ENCODE data around the gene MST1R. TPM values are rescaled to one million over a fixed set of nuclear protein-coding genes. Genes with fewer than 3 reads are reported as not detected.
"Not testable (repeated sequence)": the region's sequence is repeated elsewhere in the genome, so short reads cannot be mapped to it uniquely, and the experiment has no call there.

The MST1R gene
- polyA plus RNA-seq, 3 donors: 2.5 to 7.7 (median 6.7) TPM

DNA sequence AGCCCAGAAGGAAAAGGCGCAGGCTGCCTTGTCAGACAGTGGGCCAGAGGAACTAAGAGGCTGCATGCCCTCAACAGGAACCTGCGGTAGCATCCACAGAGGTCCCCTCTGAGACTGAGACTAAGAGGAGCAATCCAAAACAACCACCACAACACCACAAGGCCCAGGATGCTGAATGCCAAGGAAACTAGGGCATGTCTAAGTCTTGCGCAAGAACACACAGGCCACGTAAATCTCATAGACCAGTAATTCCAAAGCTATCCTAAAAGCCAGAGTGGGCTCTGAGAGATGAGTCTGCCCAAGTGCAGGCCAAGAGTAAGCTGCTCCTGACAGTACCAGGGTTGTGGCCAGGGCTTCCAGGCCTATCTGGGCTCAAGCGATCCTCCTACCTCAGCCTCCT lies 13.0 kb upstream of the MST1R start:
- 83 to 93% (median 85%) methylated on average over 5 of the region's 5 CpGs for WGBS, 3 donors

DNA sequence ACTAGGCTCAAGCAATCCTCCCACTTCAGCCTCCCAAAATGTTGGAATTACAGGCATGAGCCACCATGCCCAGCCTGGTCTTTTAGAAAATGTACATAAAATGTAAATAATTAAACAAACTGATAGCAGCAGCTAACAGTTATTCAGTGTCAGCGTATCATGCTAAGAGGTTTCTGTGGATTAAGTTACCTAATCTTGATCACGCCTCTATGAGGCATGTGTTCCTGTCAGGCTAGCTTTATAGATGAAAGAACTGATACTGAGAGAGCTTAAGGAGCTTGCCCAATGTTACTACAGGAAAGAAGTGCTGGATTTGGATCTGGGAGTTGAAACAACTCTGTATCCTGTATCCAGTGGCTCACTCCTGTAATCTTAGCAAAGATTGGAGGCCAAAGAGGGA lies 11.2 kb upstream of the MST1R start:
- 72 to 80% (median 74%) methylated on average over 2 of the region's 2 CpGs for WGBS, 3 donors
- H3K27ac ChIP-seq (ENCODE audit: low read depth, low read length): no peak overlapping the region

More for the DNA sequence above, 13.0 kb upstream of the MST1R start:
- H3K27ac ChIP-seq (ENCODE audit: low read depth, low read length): no peak overlapping the region

DNA sequence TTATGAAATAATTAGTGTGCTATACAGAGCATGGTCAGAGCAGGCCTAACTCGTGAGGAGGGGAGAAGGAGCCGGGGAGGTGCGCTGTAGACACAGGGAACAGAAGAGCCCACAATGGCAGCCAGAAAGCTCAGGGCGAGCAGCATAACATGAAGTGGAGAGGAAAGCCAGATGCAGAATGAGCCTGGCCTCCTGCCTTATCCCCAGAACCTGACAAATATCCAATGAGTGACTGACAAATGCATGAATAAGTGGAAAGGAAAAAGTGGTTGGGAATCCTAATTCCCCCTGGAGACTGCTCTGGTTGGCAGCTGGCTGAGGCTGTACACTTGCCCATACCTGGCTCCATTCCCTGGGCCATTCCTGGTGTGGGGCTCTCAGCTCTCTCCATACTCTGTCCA lies 9.2 kb upstream of the MST1R start:
- no peak overlapping the region for H3K27ac ChIP-seq (ENCODE audit: low read depth, low read length)
- WGBS, 3 donors: 91 to 96% (median 93%) methylated on average over 4 of the region's 4 CpGs

DNA sequence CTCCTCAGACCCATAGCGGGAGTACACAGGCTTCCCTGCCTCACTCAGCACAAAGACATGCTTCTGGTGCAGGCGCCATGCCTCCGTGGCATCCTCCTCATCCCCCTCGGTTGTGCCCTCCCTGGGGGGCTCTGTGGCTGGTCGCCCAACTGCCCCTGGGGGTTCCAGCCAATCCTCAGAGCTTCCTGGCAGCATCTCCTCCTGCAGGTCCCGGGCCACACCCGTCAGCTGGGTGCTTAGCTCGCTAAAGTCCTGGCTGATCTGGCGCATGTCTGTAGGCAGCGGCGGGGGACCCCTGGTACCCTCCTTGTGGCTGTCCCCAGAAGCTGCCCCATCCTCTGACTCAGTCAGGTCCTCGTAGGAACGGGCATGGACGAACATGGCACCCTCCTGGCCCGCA lies 7.9 kb upstream of the MST1R start:
- 88 to 94% (median 92%) methylated on average over 15 of the region's 15 CpGs for WGBS, 3 donors
- H3K27ac ChIP-seq (ENCODE audit: low read depth, low read length): no peak overlapping the region

DNA sequence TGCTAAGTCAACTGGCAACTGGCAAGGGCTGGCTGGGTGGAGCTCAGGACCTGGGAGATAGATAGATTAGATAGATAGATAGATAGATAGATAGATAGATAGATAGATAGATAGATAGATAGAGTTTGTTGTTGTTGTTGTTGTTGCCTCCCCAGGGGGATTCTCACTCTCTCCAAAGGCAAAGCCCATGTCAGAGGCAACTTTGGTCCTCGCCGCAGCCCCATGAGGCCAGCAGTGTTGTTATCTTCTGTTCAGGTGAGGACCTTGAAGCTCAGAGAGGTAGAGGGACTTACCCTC lies 7.4 kb upstream of the MST1R start:
- WGBS, 3 donors: 97 to 99% (median 98%) methylated on average over 2 of the region's 2 CpGs
- H3K27ac ChIP-seq (ENCODE audit: low read depth, low read length): no peak overlapping the region

DNA sequence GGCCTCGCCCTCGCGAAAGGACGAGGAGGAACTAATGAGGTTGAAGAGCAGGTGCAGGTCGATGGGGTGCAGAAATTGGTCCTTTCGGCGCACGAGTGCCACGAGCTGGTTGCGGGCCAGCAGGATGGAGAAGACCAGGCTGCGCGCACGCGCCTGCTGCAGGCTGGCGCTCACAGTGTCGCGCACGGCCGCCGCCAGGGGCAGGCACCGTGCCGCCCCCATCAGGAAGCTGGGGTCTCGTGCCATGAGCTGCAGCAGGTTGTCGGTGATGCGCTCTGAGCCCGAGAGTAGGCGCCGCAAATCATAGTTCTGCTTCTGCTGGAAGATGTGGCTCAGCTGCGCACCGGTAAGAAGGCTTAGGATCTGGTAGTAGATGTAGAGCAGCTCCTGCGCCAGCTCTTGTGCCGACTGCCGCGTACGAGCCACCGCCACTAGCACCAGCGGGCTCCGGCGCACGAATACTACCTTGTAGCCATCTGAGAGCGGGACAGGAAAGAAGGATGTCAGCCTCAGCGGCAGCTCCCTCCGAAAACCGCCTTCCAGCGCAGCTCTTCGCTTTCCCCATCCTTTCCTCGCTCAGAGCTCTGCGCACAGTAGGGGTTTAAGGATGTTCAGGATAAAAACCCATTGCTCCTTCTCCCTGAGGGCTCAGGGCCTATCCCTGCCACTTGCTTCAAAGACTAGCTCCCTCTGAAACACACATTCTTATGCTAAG lies 6.9 kb upstream of the MST1R start:
- no peak overlapping the region for H3K27ac ChIP-seq (ENCODE audit: low read depth, low read length)
- WGBS, 3 donors: 84 to 87% (median 87%) methylated on average over 48 of the region's 48 CpGs

DNA sequence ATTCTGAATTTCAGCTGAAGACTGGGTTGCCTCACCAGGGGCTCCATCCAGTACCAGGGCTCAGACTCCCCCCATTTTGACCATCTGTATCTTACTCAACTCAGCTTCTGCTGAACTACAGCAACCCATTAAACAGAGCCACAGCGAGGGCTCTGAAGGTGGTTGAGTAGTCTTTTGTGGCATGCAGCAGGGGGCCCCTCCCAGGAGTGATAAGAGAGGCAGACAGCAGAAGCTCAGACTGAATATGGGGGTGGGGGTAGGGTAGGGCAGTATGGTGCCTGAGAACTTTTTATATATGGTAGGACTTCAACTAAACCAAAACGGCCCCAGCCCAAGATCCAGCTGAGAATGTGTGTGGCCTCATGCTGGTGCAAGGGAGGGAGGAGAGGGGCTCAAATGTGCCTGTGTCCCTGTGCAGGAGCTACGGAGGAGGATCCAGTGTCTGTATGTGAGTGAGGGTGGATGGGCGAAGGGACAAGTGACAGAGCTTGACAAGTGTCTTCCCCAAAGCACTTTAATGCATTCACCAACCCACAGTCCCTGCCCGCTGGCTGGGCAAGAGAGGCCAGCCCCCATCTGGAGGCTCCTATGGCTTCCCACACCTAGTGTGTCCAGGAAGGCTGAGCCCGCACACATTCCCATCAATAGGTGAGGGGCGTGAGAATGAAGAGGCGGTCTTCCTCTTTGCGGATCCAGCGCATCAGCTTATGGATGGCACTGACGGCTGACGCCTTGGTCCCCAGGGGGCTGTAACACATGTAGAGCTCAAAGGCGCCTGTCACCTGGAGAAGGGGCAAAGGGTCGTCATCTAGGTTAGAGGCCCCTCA lies 4.9 kb upstream of the MST1R start:
- H3K27ac ChIP-seq (ENCODE audit: low read depth, low read length): no peak overlapping the region
- 87 to 94% (median 91%) methylated on average over 14 of the region's 14 CpGs for WGBS, 3 donors

DNA sequence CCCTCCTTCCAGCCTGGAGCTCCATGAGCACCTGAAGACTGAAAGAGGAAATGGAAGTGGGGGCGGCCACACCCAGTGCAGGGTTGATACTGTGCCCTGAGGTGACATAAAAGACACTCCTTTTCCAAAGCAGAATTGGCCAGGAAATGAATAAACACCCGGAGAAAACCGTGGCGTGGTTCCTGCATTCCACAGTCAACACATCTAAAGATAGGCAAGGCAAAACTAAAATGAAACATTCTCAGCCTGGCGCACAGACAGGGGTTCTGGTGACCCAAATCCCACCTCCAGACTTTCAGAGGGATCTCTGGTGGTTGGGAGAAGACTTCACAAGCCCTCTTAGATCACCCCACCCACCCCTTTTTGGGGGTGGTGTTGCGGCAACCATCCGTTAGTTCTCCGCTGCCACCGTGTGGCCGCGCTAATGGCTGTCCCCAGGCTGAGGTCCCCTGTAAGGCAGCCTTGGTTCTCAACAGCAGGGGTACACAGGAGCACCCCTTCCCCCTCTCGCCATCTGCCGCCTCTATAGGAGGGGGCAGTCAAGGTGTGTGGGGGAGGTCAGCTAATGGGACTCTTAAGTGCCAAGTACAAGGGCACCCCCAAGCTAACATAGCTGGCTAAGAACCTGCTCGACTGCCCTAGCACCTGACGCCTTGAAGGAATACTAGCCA lies 2.5 kb upstream of the MST1R start:
- 11 to 17% (median 16%) methylated on average over 15 of the region's 15 CpGs for WGBS, 3 donors
- peak overlapping the region; percentile 32 for H3K27ac ChIP-seq (ENCODE audit: low read depth, low read length)

DNA sequence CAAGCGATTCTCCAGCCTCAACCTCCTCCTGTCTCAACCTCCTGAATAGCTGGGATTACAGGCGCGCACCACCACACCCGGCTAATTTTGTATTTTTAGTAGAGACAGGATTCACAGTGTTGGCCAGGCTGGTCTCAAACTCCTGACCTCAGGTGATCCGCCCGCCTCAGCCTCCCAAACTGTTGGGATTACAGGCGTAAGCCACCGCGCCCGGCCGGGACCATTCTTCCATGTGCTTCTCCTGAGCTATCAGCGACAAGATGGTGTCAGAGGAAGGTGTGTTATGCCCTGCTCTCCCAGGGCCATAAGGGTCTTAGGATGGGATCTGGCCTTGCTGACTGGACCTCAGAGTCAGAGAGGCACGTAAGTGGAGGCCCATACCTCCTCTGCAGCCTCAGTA lies 775 bp upstream of the MST1R start:
- not testable (repeated sequence) for H3K27ac ChIP-seq (ENCODE audit: low read depth, low read length)
- WGBS, 3 donors: 91 to 98% (median 98%) methylated on average over 13 of the region's 13 CpGs

DNA sequence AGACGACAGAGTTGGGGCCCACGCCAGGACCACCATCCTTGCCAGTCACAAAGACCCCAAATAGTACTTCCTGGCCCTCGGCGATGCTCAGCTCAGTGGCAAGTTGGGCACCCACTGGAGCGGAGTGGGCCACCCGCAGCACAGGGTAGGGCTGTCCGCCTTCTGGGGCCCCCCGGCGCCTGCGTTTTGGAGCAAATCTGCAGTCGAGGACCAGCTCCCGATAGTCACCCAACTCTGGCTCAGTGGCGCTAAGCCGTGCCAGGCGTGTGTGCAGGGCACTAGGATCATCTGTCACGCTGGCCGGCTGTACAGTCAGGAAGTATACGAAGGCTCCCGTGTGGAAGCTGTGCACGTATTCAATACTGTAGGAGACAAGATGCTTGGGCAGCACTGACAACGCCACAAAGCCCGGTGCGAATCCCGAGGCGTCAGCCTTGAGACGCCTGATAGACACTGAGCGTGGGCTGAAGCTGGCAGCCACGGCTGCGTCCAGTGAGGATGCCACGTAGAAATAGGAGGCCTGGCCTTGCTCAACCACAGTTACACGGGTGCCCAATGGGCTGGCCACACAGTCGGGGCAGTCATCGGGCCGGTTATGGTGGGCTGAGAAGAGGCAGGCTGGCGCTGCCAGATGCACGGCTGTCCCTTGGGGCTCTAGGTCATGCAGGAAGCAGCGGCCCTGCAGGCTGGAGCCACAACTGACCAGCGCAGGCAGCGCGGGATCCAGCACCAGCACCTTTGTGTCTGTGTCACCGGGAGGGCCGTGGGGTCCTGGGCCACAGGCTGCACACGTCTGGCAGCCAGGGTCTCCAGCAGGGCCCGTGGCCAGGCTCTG lies 945 bp downstream of the MST1R start:
- H3K27ac ChIP-seq (ENCODE audit: low read depth, low read length): no peak overlapping the region
- 80 to 92% (median 92%) methylated on average over 44 of the region's 44 CpGs for WGBS, 3 donors

DNA sequence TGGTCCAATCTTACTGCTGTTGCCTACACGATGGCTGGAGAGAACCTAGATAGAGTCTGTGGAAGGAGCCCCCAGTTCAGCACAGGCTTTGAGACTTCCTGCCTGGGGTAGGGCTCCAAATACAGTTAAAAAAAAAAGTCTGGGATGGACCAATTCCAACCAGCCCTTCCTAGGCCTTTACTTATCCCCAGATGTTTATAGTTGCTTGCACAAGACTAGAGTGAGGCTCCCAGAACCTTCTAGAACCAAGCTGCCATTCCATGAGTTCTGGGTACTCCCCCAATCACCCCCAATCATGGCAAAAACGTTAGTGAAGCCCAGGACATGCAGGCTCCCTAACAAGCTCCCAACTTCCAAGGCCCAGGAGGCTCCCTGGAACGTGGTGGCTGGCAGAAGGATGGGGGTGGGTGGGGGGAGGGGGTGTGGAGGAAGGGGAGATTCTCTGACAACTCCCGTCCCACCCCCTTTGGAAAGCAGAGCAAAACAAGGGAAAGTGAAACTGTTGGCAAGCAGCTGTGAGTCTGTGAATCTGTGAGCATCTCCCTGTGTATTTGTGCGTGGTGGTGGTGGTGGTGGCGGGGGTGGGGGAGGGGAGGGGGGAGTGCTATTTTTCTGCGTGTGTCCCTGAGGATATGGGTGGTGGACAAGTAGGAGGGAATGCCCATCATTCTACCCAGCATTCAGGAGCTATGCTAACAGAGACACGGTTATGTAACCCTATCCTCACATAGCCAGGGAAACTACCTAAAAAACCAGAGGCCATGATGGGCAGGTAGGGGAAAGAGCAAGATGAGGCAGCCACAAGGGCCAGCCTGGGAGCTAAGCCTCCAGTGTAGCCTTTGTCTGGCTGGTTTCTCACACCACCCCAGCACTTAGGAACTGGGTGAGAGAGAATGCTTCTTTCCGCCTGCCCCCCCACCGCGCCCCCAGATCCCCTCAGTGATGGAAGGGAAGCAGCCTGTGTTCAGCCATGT lies 2.0 kb downstream of the MST1R start:
- WGBS, 3 donors: 58 to 70% (median 61%) methylated on average over 9 to 11 of the region's 11 CpGs
- H3K27ac ChIP-seq (ENCODE audit: low read depth, low read length): no peak overlapping the region

DNA sequence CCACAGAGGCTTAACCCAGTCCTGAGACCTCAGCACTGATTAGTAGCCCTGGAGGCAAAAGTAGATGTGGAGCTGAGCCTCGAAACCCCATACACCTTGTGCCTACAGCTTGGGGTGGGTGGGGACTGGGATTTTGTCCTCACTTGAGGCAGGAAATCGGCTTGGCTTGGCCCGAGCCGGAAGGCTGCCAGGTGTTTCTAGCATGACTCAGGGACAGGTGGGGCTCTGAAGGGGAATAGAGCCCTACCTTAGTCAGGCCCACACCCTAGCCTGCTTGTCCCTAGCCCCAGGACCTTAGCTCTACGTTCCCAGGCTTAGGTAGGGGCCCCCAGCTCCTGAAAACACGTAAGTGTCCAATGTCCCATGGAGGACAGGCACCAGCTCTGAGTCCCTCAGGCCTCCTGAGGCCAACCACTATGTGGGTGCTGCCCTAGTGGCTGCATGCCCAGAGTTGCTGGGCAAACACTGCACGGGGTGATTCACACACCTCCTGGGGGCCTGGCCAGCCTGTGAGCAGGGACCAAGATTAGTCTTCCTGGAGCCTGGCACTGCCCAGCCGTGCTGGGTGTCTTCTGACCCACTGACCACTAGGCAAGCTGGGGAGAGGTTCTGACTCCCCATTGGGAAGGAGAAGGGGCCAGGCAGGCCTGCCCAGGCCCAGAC lies 3.1 kb downstream of the MST1R start:
- 33 to 72% (median 71%) methylated on average over 8 of the region's 8 CpGs for WGBS, 3 donors
- no peak overlapping the region for H3K27ac ChIP-seq (ENCODE audit: low read depth, low read length)

DNA sequence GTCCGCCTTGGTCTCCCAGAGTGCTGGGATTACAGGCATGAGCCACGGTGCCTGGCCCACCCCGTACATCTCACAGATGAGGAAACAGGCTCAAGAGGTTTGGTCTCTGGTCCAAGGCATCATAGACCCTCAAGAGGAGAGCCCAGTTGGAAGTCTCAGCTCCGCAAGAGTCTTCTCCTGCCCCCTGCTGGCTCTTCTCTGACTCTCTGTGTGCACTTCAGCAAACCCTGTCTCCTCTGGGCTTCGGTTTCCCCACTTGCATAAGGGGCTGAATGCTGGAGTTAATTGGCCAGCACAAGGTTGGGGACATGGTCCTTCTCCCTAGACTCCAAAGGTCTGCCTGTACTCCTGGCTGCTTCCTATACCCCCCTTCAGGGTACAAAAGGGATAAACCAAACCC lies 3.9 kb downstream of the MST1R start:
- H3K27ac ChIP-seq (ENCODE audit: low read depth, low read length): no peak overlapping the region
- 69 to 76% (median 72%) methylated on average over 5 of the region's 5 CpGs for WGBS, 3 donors

DNA sequence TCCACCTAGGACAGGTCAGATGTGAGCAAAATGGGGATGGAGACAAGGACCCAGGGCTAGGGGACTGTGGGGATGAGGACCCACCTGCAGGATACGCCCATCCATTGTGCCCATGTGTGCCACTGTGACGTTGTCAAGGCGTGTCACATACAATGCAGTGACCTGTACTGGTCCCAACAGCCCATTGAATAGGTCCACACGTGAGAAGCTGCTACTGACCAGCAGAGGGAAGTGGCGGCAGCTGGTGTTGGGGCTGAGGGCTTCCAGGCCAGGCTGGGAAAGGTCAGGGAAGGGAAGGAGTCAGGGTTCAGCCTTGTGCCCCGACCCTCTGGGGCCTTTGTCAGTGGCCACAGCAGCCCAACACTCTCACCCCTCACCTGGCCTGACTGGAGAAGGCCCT lies 4.7 kb downstream of the MST1R start:
- WGBS, 3 donors: 79 to 83% (median 79%) methylated on average over 6 of the region's 6 CpGs
- no peak overlapping the region for H3K27ac ChIP-seq (ENCODE audit: low read depth, low read length)

DNA sequence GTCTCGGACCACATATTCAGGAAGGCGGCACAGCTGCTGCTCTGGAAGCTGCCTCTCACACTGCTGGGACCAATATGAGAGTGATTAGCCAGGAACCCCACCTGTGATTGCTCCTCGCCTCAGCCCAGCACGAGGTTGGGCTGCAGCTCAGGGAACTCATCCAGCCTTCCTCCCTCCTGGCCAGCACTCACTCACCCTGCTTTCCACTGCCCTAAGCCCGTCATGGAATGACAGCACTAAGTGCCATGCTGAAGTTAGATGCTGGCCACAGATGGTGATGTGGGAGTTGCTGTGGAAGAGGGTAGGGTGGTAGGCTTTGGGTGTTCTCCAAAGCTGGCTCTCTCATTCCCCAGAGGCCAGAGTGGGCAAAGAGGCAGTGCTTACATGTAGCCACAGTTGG lies 7.3 kb downstream of the MST1R start:
- no peak overlapping the region for H3K27ac ChIP-seq (ENCODE audit: low read depth, low read length)
- 74 to 88% (median 82%) methylated on average over 5 of the region's 5 CpGs for WGBS, 3 donors

DNA sequence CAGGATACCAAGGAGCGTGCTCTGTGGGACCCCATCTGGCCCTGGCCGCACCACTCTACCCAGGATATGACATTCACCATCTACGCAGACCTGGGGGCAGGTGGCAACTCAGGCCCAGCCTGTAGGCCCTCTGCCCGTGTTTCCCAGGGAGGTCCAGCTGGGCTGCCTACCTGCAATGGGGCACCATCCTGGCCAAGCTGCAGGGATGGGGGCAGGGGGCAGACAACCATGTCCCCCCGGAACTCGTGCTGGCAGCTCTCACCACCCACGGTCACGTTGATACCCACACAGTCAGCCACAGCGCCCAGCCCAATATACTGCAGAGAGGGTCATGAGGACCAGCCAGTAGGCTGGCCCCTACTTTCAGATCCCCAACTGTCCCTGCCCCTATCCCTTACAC lies 7.9 kb downstream of the MST1R start:
- H3K27ac ChIP-seq (ENCODE audit: low read depth, low read length): no peak overlapping the region
- 91 to 96% (median 96%) methylated on average over 9 of the region's 9 CpGs for whole genome bisulfite sequencing, 3 donors

DNA sequence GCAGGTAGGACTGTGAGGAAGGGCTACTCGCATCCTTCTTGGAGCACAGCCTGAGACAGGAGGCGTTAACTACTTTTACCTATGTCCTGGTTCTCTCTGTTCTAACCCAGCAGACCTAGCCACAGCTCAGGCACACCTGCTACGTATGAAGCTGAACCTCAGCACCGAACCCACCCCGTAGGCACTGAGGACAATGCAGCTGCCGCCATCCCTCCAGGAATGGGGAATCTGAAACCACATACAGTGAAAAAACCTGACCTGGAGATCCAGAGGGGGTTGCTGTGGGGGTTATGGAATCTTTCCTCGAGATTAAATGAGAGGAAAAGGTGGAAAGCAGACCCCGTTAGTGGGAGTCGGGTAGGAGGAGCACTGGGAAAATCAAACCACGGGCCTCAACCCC lies 14.4 kb downstream of the MST1R start:
- 78 to 80% (median 78%) methylated on average over 10 of the region's 10 CpGs for WGBS, 3 donors
- H3K27ac ChIP-seq (ENCODE audit: low read depth, low read length): no peak overlapping the region

Measured in adipose tissue (tissue), 3 donors.